K562 (cell line): ENCODE results near the gene GPSM3. TPM values are rescaled to one million over a fixed set of nuclear protein-coding genes. Genes with fewer than 3 reads are reported as not detected.
A peak's percentile ranks its signal among the peaks of the same experiment; 100 is the strongest.
"Not testable (repeated sequence)": the region's sequence is repeated elsewhere in the genome, so short reads cannot be mapped to it uniquely, and the experiment has no call there.

Experiments
- ATAC-seq: fragments of 200-7000 bp; cut with Tn5 transposase; 3 replicates; pipeline ENCODE4 v1.9.1; 2020; ENCODE audit warnings: moderate library complexity
- BruUV-seq: library from RNA; stranded (reverse); fragments of 400-500 nt; replicated peaks from 2 replicates; lab custom pipeline; 2021; lab: Mats Ljungman, UMichigan
- CTCF ChIA-PET: fragments of 300-600 bp; formaldehyde crosslinking; extraction: SDS; loops from one replicate; lab custom pipeline; 2021; ENCODE audit warnings: low intra/inter-chr PET ratio; lab: Yijun Ruan, JAX
- POLR2A ChIA-PET: fragments of 300-600, 350-650 bp; sonication (Branson Sonifier 250); formaldehyde crosslinking; extraction: SDS; loops from one replicate; lab custom pipeline; 2021; ENCODE audit warnings: antibody characterized with exemption, inconsistent platforms; lab: Yijun Ruan, JAX
- DNase-seq, 4 experiments: peaks; one replicate each; pipeline versions ENCODE4 v3.0.0 to v3.0.0-alpha.2; 2011 to 2018; ENCODE audit warnings: low spot score in 3 of 4, mixed read lengths in 3 of 4; ENCODE audit errors: extremely low read depth in 1 of 4
- FAIRE-seq: peaks from 2 replicates; lab custom pipeline; 2011; peaks lifted over from hg19 to GRCh38; lab: Jason Lieb, UNC
- H2AFZ ChIP-seq: 2 replicates; pipeline ENCODE4 v1.6.0; 2011; ENCODE audit warnings: low read depth, low read length, control low read depth, inconsistent platforms
- H3K27ac ChIP-seq: fragments of 200-600 bp; 3 replicates; pipeline ENCODE4 v1.8.0; 2011; ENCODE audit warnings: low read depth, mild to moderate bottlenecking, control low read depth, inconsistent platforms, low read length, moderate library complexity, mixed read lengths; ENCODE audit errors: extremely low read depth
- H3K27me3 ChIP-seq, 2 experiments: fragments of 300-600 bp in 1 of 2; 2 replicates in 1 of 2; 3 replicates in 1 of 2; pipeline versions ENCODE4 v1.6.0 to v1.8.0; 2011; ENCODE audit warnings: inconsistent platforms in 2 of 2, low read length in 2 of 2, mild to moderate bottlenecking in 1 of 2, mixed read lengths in 1 of 2, moderate library complexity in 1 of 2; ENCODE audit not compliant: control insufficient read depth in 2 of 2, insufficient read depth in 2 of 2
- H3K36me3 ChIP-seq: fragments of 300-600 bp; 3 replicates; pipeline ENCODE4 v1.8.0; 2011; ENCODE audit warnings: mild to moderate bottlenecking, low read length, inconsistent platforms; ENCODE audit not compliant: control insufficient read depth, insufficient read depth
- H3K4me1 ChIP-seq, 2 experiments: fragments of 200-600 bp in 1 of 2; replicated peaks in 1 of 2; 2 replicates in 1 of 2; 3 replicates in 1 of 2; pipeline versions ENCODE4 v1.5.1 to v1.8.0; 2011; ENCODE audit warnings: inconsistent platforms in 2 of 2, low read length in 2 of 2, mild to moderate bottlenecking in 1 of 2, mixed read lengths in 1 of 2, moderate library complexity in 1 of 2; ENCODE audit not compliant: control insufficient read depth in 2 of 2, insufficient read depth in 2 of 2
- H3K4me2 ChIP-seq: 2 replicates; pipeline ENCODE4 v1.6.1; 2011; ENCODE audit warnings: low read length, control low read depth, inconsistent platforms, mixed read lengths; ENCODE audit not compliant: insufficient read depth
- H3K4me3 ChIP-seq: fragments of 200-600 bp; sonication (generic), shearing (Covaris generic); 2 replicates; pipeline ENCODE4 v1.5.1; 2016; ENCODE audit warnings: control low read depth, inconsistent platforms
- H3K79me2 ChIP-seq: fragments of 200-600 bp; 3 replicates; pipeline ENCODE4 v1.8.0; 2011; ENCODE audit warnings: low read length, inconsistent platforms; ENCODE audit not compliant: control insufficient read depth, insufficient read depth
- H3K9ac ChIP-seq, 2 experiments: 2 replicates each; pipeline versions ENCODE4 v1.6.0 to v1.6.1; 2011; ENCODE audit warnings: low read depth in 2 of 2, low read length in 2 of 2, control low read depth in 1 of 2, inconsistent platforms in 1 of 2, mild to moderate bottlenecking in 1 of 2, mixed read lengths in 1 of 2; ENCODE audit not compliant: insufficient read depth in 1 of 2
- H3K9me1 ChIP-seq: one replicate; pipeline ENCODE4 v1.6.0; 2011; ENCODE audit warnings: inconsistent platforms, mild to moderate bottlenecking, low read length, moderate library complexity; ENCODE audit not compliant: control insufficient read depth, insufficient read depth
- H3K9me3 ChIP-seq: replicated peaks from 2 replicates; pipeline ENCODE4 v1.5.1; 2011; ENCODE audit warnings: low read depth, low read length, inconsistent platforms; ENCODE audit not compliant: control insufficient read depth, insufficient read depth
- H4K20me1 ChIP-seq: replicated peaks from 2 replicates; pipeline ENCODE4 v1.6.1; 2011; ENCODE audit warnings: low read length, inconsistent platforms, mixed read lengths; ENCODE audit not compliant: control insufficient read depth, insufficient read depth
- ARHGAP35 ChIP-seq: fragments of 450-650 bp; IDR thresholded peaks from 2 replicates; pipeline ENCODE4 v1.6.1; 2018; ENCODE audit not compliant: partially characterized antibody
- ATF1 ChIP-seq, 2 experiments: fragments of 450-650 bp in 1 of 2; IDR thresholded peaks; 2 replicates each; pipeline ENCODE4 v1.6.1; 2016; ENCODE audit warnings: missing compliant biosample characterization in 1 of 2, missing genetic modification characterization in 1 of 2
- CREM ChIP-seq: IDR thresholded peaks from 2 replicates; pipeline ENCODE4 v1.6.1; 2014; ENCODE audit warnings: antibody characterized with exemption, low read depth
- EGR1 ChIP-seq: fragments of 450-650 bp; conservative IDR thresholded peaks from 2 replicates; pipeline ENCODE4 v1.6.1; 2017; ENCODE audit warnings: mild to moderate bottlenecking
- ELF4 ChIP-seq: fragments of 450-650 bp; formaldehyde crosslinking; IDR thresholded peaks from 2 replicates; pipeline ENCODE4 v1.4.0; 2022; ENCODE audit warnings: missing genetic modification characterization
- EP300 ChIP-seq: IDR thresholded peaks from 2 replicates; pipeline ENCODE4 v1.6.1; 2012; ENCODE audit warnings: low read length, improper control_type of control experiment
- HDAC1 ChIP-seq, 2 experiments: fragments of 450-650 bp; IDR thresholded peaks; 2 replicates each; pipeline ENCODE4 v1.6.1; 2016 to 2017; ENCODE audit warnings: inconsistent platforms in 1 of 2, mild to moderate bottlenecking in 1 of 2, moderate library complexity in 1 of 2
- HDGF ChIP-seq: fragments of 450-650 bp; IDR thresholded peaks from 2 replicates; pipeline ENCODE4 v1.6.1; 2016
- MLLT1 ChIP-seq, 2 experiments: fragments of 450-650 bp; IDR thresholded peaks; 2 replicates each; pipeline ENCODE4 v1.6.1; 2016
- NRF1 ChIP-seq, 2 experiments: fragments of 450-650 bp; IDR thresholded peaks in 1 of 2; conservative IDR thresholded peaks in 1 of 2; 2 replicates each; pipeline ENCODE4 v1.6.1; 2014; ENCODE audit warnings: mild to moderate bottlenecking in 2 of 2
- PHF20 ChIP-seq: fragments of 450-650 bp; IDR thresholded peaks from 2 replicates; pipeline ENCODE4 v1.6.1; 2018; ENCODE audit not compliant: partially characterized antibody
- PKNOX1 ChIP-seq: fragments of 450-650 bp; IDR thresholded peaks from 2 replicates; pipeline ENCODE4 v1.6.1; 2016
- POLR2B ChIP-seq: fragments of 450-650 bp; IDR thresholded peaks from 2 replicates; pipeline ENCODE4 v1.6.1; 2018; ENCODE audit warnings: low read depth; ENCODE audit not compliant: partially characterized antibody
- SUPT5H ChIP-seq: fragments of 450-650 bp; IDR thresholded peaks from 2 replicates; pipeline ENCODE4 v1.6.1; 2016
- THRB ChIP-seq: fragments of 450-650 bp; formaldehyde crosslinking; conservative IDR thresholded peaks from 2 replicates; pipeline ENCODE4 v1.4.0; 2022; ENCODE audit warnings: mild to moderate bottlenecking, missing genetic modification characterization
- ZBTB26 ChIP-seq: fragments of 450-650 bp; formaldehyde crosslinking; IDR thresholded peaks from 2 replicates; pipeline ENCODE4 v1.4.0; 2022; ENCODE audit warnings: missing genetic modification characterization
- ZNF384 ChIP-seq: IDR thresholded peaks from 2 replicates; pipeline ENCODE4 v1.6.1; 2012; ENCODE audit warnings: low read depth, low read length, improper control_type of control experiment
- WGBS: fragments of 100-300 bp; shearing (Covaris generic); methylation state at CpG from one replicate; pipeline ENCODE4 v1.1.6; 2016; ENCODE audit warnings: low coverage, mixed read lengths; ENCODE audit not compliant: insufficient coverage; ENCODE audit errors: missing lambda C conversion rate; 5-methylcytosine and 5-hydroxymethylcytosine counted together
- in situ Hi-C: fragments of 300-500 bp; cut with MboI; formaldehyde crosslinking; loops from 4 replicates; pipeline ENCODE4 v1.15.0; 2018; ENCODE audit warnings: inconsistent platforms, mixed read lengths
- intact Hi-C: fragments of 100-400 bp; cut with micrococcal nuclease; formaldehyde crosslinking; loops from 2 replicates; pipeline ENCODE4 v1.14.2; 2022
- polyA plus RNA-seq, 8 experiments: library from polyadenylated mRNA; depleted of rRNA in 4 of 8; stranded (reverse) in 5 of 8; unstranded in 3 of 8; fragments of >200 nt; fragmentation: Nextera tagmentation in 2 of 8; fragmentation: Illumina TruSeq in 1 of 8; extraction: Ambion mirVana in 2 of 8; extraction: Trizol in 1 of 8; gene quantifications; 2 replicates each; pipeline versions ENCODE4 v1.2.1 to v1.2.3, GENCODE V29; 2011 to 2014; ENCODE audit warnings: inconsistent platforms in 1 of 8, missing spikeins in 1 of 8
- total RNA-seq, 7 experiments: library from RNA; depleted of rRNA in 6 of 7; stranded (reverse); fragments of >200 nt in 6 of 7; fragmentation: Illumina TruSeq in 2 of 7; extraction: Trizol in 2 of 7; gene quantifications; 2 replicates each; pipeline versions ENCODE4 v1.2.1 to v1.2.3, GENCODE V29; 2011 to 2021; ENCODE audit warnings: low replicate concordance in 1 of 7

The GPSM3 gene
- total and polyA plus RNA-seq, 9 of the 15 experiments (the other 6 are each of a cell fraction or from before 2014, with no cell fraction given), result 5.3 to 42.6 (median 24.4) TPM

GRCh38 chr6:32185681-32186131 lies 6.7 kb downstream of the GPSM3 start:
- POLR2A ChIA-PET, result interaction anchor here (0.6 to 1.0 kb wide), 2 partner anchors 10 to 217 kb away, joined by 3 read pairs; partner anchors contain the start of gene AGPAT1
- CTCF ChIA-PET; in situ Hi-C loops; H3K9me1 ChIP-seq; BruUV-seq; H3K9me3 ChIP-seq; H3K27me3 ChIP-seq; intact Hi-C loops; H2AFZ ChIP-seq; H4K20me1 ChIP-seq; H3K4me3 ChIP-seq; TF ChIP-seq ATF1 (CRISPR knock-in tag; IDR thresholded peaks at IDR 0.05): not testable (repeated sequence)
- Histone ChIP-seq H3K4me1 (peaks cover 60 to 75% of the 10 kb centered on the region in 2 experiments), H3K4me2 (peak overlapping the region; percentile 26; the same call in 1 of the 2 replicates), H3K79me2 (peaks cover 60% of the 10 kb centered on the region), H3K27ac (peak overlapping the region; percentile 68), H3K36me3 (peaks cover 70% of the 10 kb centered on the region; the same call in 2 of the 3 replicates), H3K9ac (peak overlapping the region in 1 of 2 experiments; percentile 42; a peak in 3 of 4 replicates)
- FAIRE-seq (peak; percentile 98), ATAC-seq (peak; percentile 81), DNase-seq (peak; percentile 71 to 97 (median 82))
- 7% methylated on average over 11 of the region's 11 CpGs for WGBS
- TF ChIP-seq EGR1, result peak; percentile 62
- peak; percentile 75; the same call in 1 of the 2 replicates for TF ChIP-seq HDGF
- peak; percentile 14; the same call in 1 of the 2 replicates for TF ChIP-seq EP300
- 0 out of 4 replicates have a peak, but pooled peaks of 1 of the 2 experiments have one; percentile 20 for TF ChIP-seq MLLT1 (IDR thresholded peaks at IDR 0.05)
- peak; percentile 92 for TF ChIP-seq THRB (CRISPR knock-in tag)
- peak; percentile 46 for TF ChIP-seq CREM
- TF ChIP-seq PHF20, result peak; percentile 30
- peak; percentile 82 for TF ChIP-seq ELF4 (CRISPR knock-in tag)
- peak; percentile 70 for TF ChIP-seq SUPT5H
- peak; percentile 47 to 53; a peak in 3 of 4 replicates for TF ChIP-seq NRF1 (conservative IDR thresholded peaks at IDR 0.05 in 1 of 2, IDR thresholded peaks at IDR 0.05 in 1 of 2)
- TF ChIP-seq ZBTB26, result 0 out of 2 replicates have a peak, but pooled peaks have one; percentile 18
- peak; percentile 77 for TF ChIP-seq ARHGAP35
- 0 out of 4 replicates have a peak, but pooled peaks of 1 of the 2 experiments have one; percentile 38 for TF ChIP-seq HDAC1 (IDR thresholded peaks at IDR 0.05)
- TF ChIP-seq PKNOX1, result peak; percentile 30; the same call in 1 of the 2 replicates
- peak; percentile 79 for TF ChIP-seq POLR2B
- TF ChIP-seq ATF1 (tag; IDR thresholded peaks at IDR 0.05), result peak; percentile 26; the same call in 1 of the 2 replicates
- TF ChIP-seq ZNF384, result peak; percentile 75
